HG03354 (cell line): ENCODE results near the gene CHAD.
"Not testable (repeated sequence)": the region's sequence is repeated elsewhere in the genome, so short reads cannot be mapped to it uniquely, and the experiment has no call there.

ENCODE experiments used
- ATAC-seq: cut with Tn5 transposase; IDR thresholded peaks from one replicate; pipeline ENCODE4 v1.9.1; 2021; ENCODE audit warnings: mild to moderate bottlenecking; ENCODE audit not compliant: unreplicated experiment, poor library complexity, severe bottlenecking

CHAD gene

GRCh38 chr17:50437409-50437808 is 31.3 kb downstream of the CHAD start:
- no peak for ATAC-seq

DNA sequence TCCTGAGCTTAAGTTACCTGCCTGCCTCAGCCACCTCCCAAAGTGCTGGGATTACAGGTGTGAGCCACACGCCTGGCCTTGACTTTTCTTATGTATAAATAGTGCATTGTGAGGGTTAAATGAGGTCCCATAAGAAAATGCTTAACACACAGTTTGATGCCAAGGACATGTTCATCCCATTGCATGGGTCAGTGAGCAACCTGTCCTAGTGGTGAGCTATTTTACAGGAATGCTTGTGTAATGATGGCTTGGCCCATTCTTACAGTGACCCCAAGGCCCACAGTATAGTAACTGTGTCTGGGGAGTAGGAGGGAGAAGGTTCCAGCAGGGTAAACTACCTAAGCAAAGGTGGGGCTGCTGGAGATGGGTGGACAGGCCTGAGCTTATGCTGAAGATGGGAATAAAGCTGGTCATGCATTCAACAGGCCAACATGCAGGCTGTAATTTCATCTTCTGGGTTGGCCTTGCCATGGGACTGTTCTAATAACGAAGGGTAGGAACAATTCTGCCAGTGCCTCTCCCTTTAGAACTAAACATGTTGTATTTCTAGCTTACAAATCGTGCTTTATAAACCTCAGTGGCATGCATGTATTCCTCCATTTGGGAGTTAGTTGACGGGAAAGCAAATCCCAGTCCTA is 36.4 kb downstream of the CHAD start:
- no peak for ATAC-seq

- no peak for ATAC-seq
Measured at GRCh38 chr17:50430821-50431618, 37.7 kb downstream of the CHAD start.

DNA sequence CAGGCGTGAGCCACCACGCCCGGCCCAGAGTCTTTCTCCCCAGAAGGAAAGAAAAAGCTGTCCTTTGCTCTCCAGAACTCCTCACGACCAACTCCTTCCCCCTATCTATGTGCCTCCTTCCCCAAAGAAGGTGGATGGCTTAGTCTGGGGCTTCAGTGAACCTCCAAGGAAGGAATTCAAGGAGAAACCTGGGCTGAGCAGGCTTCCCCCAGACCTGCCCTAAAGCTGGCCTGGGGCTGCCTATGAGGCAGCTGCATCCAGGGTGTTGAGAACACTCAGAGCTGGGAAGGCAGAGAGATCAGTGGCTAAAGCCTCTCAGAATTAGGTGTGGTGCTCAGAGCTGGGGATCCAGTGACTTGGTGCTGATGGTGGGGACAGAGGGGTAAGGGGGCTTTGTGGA is 38.9 kb downstream of the CHAD start:
- no peak for ATAC-seq

- no peak for ATAC-seq
Measured at GRCh38 chr17:50428831-50429424, 39.8 kb downstream of the CHAD start.

DNA sequence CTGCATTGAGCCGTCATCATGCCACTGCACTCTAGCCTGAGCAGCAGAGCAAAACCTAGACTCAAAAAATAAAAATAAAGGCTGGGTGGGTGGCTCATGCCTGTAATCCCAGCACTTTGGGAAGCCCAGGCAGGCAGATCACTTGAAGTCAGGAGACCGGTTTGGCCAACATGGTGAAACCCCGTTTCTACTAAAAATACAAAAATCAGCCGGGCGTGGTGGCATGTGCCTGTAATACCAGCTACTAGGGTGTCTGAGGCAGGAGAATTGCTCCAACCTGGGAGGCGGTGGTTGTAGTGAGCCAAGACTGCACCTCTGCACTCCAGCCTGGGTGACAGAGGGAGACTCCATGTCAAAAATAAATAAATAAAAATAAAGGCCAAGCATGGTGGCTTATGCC is 40.6 kb downstream of the CHAD start:
- not testable (repeated sequence) for ATAC-seq

GRCh38 chr17:50426814-50427787 is 41.6 kb downstream of the CHAD start:
- peak; percentile 52 for ATAC-seq

DNA sequence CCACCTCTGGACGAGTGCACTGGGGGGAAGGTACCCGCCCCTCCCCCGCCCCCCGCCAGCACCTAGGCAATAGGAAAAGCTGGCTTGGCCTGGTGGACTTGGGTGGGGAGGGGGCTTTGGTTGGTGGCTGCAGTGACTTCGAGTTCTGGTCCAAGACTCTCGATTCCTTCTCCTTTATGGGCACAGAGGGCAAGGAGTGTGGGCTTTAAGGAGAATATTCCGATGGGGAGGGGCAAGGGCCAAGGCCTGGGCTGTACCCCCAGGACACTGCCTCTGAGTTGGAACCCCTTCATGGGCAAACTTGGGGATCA is 42.3 kb downstream of the CHAD start:
- no peak for ATAC-seq

DNA sequence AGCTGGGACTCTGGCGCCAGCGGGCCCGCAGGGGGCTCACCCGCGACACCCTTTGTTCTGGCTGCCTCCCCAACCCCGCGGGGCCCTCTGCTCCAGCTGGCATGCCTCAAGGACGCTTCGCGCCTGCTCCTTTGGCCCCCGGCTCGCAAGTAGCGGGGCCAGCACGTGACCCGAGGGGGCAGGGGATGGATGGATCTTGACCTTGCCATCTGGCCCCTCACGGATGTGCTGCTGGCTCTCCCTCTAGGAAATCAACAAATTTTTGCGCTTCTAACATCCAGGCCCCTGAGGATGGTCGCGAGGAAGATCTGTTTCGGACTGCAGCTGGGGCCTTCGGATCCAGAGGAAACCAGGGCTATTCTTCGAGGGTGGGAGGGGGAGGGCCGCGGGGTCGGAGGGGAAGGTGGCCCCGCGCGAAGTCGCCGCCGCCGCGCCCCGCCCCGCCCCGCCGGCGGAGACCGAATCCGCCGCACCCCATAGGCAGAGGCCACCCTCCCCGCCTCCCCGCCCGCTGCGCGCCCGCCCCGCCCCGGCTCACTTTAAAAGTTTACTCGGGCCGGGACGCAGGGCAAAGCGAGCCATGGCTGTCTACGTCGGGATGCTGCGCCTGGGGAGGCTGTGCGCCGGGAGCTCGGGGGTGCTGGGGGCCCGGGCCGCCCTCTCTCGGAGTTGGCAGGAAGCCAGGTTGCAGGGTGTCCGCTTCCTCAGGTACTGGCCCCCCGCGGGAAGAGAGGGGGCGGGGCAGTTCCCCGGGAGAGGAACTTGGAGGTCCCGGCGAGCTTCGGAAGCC is 42.8 kb downstream of the CHAD start, which contains the start of gene ACSF2:
TSS of gene ACSF2 (plus strand) at position 537 of the 790 bp plus-strand sequence. CDS start at position 581, 44 bp downstream.
- ATAC-seq = peak; percentile 52

- no peak for ATAC-seq
Measured at GRCh38 chr17:50424996-50425681, 43.5 kb downstream of the CHAD start.

DNA sequence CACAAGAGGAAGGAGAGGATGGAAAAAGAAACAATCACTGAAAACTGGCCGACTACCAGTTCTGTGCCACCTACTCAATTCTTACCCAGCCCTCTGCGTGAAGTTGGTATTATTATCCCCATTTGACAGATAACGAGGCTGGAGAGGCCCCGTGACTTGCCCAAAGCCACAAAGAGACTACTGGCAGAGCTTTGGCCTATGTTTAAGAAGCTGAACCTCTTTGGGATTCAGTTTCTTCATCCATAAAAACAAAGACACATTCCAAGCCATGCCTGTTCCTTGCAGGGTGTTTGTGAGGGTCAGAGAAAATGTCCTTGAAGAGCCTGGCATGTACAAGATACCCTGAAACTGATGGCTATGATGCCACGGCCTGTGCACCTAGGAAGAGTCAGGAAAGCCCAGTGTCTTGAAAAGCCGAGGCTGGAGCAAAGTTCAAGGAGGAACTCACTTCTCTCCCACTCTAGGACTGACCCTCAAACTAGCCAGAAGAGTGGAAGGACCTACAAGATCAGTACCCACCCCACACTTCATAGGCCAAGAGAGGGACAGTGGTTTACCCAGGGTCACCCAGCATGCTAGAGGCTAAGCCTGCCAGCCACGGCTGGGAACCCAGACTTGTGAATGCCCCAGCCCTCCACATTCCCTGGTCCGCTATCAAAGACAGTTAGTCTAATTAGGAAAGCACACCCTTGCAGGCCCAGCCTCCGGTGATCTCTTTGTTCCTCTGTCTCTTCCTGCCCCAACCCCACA is 44.3 kb downstream of the CHAD start:
- ATAC-seq = no peak

- no peak for ATAC-seq
Measured at GRCh38 chr17:50423553-50424159, 45.0 kb downstream of the CHAD start.

- no peak for ATAC-seq
Measured at GRCh38 chr17:50422738-50423137, 45.9 kb downstream of the CHAD start.

DNA sequence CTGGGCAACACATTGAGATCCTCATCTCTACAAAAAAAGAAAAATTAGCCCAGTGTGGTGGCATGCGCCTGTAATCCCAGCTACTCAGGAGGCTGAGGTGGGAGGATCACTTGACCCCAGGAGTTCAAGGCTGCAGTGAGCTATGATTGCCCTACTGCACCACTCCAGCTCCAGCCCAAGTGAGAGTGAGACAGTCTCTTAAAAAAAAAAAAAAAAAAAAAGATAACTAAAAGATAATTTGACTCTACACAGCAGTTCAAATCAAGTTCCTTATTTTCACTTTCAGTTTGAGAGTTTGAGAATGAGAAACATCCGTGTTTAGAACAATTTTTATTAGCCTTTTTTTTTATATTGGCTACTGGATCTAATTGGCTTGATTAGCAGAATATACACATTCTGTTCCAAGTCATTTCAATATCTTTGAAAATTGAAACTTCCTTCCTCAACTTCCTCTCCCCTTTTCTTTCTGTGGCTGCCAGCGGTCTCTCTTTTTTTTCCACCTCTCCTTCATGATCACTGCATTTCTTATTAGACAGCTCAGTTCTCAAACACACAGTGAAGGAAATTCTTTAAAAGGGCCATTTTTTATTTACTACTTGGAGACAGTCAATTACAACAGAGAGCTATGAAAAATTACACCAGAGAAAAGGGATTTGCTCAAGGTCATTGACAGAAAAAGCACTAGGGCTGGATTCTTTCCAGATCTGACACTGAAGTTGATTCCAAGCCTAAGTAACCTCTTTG is 47.2 kb downstream of the CHAD start:
- no peak for ATAC-seq

DNA sequence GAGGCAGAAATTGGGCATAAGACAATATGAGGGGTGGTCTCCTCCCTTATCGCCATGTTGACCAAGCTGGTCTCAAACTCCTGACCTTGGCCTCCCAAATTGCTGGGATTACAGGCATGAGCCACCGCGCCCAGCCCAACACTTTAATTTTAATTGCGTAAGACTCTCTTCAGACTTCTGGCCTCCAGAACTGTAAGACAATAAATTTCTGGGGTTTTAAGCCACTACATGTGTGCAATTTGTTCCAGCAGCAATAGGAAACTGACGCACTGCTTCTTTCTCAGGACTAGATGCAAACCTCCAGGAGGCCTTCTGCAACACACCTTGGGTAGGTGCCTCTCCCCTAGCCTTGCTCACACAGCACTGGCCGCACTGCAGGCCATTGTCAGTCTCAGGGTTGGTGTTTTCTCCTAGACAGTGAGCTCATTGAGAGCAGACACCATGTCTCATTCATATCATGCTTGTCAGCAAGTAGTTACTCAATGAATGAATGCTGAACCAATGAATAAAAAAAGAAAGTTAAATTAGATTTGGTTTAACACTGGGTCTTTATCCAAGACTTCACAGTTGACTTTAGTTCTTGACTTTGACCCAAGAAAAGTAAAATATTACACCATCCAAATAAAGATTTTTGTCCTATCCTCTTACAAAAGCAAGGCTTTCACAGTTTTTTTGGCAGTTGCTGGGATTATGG is 48.1 kb downstream of the CHAD start:
- no peak for ATAC-seq

DNA sequence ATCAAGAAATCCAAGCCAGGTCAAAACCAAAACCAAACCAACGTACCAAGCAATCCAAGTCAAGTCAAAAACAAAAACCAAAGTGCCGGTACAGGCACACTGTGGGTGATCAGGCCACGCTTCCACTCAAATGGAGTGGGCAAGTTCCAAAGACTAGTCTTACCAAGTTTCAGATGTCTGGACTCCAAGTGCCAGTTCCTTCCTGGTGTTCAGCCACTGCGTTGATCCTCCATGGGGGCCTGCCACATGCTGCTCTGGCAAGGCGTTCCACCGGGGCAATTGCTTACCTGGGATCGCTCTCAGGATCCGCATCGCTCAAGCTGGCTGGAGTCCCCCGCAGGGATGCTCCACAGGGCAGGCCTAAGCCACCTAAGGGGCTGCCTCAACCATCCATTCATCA is 49.1 kb downstream of the CHAD start:
- not testable (repeated sequence) for ATAC-seq
